ENCODE results near the gene TBX10.

The TBX10 gene

DNA sequence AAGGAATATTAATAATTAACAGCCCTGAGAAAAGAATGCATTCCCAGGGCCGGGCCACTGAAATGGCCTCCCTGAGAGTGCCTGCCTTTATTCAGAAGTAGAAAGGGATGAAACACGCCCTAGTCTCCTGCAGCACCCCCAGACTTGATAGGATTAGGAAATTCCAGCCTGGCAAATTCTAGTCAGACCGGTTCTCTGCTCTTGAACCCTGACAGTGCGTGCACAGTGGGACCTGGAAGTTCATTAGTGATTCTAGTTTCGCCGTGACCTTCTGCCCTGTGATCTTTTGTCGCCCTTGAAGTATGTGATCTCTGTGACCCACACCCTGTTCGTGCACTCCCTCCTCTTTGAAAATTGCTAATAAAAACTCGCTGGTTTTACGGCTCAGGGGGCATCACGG is 58.1 kb downstream of the TBX10 start:
- no peak overlapping the region for H3K27ac ChIP-seq
- peaks cover 0 to 27% (median 18%) of the 10 kb centered on the region in 4 donors for H3K4me1 ChIP-seq

More for the DNA sequence above, 58.1 kb downstream of the TBX10 start:
- intact Hi-C loops (cut with DNase I; ENCODE audit: low total_unique reads): no loop called here
- H3K36me3 ChIP-seq: peaks cover 0 to 20% (median 16%) of the 10 kb centered on the region in 3 donors
- peaks cover 0 to 14% of the 10 kb centered on the region in 2 donors for H3K27me3 ChIP-seq
- no peak for DNase-seq
- no peaks in the 10 kb centered on the region for H3K9me3 ChIP-seq
- H3K4me3 ChIP-seq: no peak overlapping the region
- TF ChIP-seq, protein P1, sequence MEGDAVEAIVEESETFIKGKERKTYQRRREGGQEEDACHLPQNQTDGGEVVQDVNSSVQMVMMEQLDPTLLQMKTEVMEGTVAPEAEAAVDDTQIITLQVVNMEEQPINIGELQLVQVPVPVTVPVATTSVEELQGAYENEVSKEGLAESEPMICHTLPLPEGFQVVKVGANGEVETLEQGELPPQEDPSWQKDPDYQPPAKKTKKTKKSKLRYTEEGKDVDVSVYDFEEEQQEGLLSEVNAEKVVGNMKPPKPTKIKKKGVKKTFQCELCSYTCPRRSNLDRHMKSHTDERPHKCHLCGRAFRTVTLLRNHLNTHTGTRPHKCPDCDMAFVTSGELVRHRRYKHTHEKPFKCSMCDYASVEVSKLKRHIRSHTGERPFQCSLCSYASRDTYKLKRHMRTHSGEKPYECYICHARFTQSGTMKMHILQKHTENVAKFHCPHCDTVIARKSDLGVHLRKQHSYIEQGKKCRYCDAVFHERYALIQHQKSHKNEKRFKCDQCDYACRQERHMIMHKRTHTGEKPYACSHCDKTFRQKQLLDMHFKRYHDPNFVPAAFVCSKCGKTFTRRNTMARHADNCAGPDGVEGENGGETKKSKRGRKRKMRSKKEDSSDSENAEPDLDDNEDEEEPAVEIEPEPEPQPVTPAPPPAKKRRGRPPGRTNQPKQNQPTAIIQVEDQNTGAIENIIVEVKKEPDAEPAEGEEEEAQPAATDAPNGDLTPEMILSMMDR (IDR thresholded peaks at IDR 0.05): no peak
